ENCODE results near the gene AKR1C2.
"Not testable (repeated sequence)": the region's sequence is repeated elsewhere in the genome, so short reads cannot be mapped to it uniquely, and the experiment has no call there.

Gene AKR1C2

GRCh38 chr10:4961558-4961957 lies 42.1 kb downstream of the AKR1C2 start:
- not testable (repeated sequence) for H3K4me1 ChIP-seq (ENCODE audit: low read length); H3K9ac ChIP-seq (ENCODE audit: low read length); H3K9me3 ChIP-seq (replicated peaks; ENCODE audit: insufficient read depth, low read length); DNase-seq; H3K79me2 ChIP-seq (ENCODE audit: low read length); H3K27ac ChIP-seq (ENCODE audit: low read length); H3K9me2 ChIP-seq (replicated peaks; ENCODE audit: insufficient read depth, low read length); H3F3A ChIP-seq (ENCODE audit: insufficient read depth, low read length); H3K36me3 ChIP-seq (replicated peaks; ENCODE audit: insufficient read depth, low read length); H3K27me3 ChIP-seq (replicated peaks; ENCODE audit: insufficient read depth, low read length); H3K4me2 ChIP-seq (ENCODE audit: low read depth, low read length); H3K4me3 ChIP-seq (ENCODE audit: low read length); H4K20me1 ChIP-seq (ENCODE audit: insufficient read depth, low read length); H2AFZ ChIP-seq (ENCODE audit: low read length)

- H3K9me3 ChIP-seq (replicated peaks; ENCODE audit: insufficient read depth, low read length); H3F3A ChIP-seq (ENCODE audit: insufficient read depth, low read length); DNase-seq; H3K9me2 ChIP-seq (replicated peaks; ENCODE audit: insufficient read depth, low read length); H3K27me3 ChIP-seq (replicated peaks; ENCODE audit: insufficient read depth, low read length); H4K20me1 ChIP-seq (ENCODE audit: insufficient read depth, low read length); H3K36me3 ChIP-seq (replicated peaks; ENCODE audit: insufficient read depth, low read length); H3K4me2 ChIP-seq (ENCODE audit: low read depth, low read length); H3K9ac ChIP-seq (ENCODE audit: low read length); H2AFZ ChIP-seq (ENCODE audit: low read length); H3K27ac ChIP-seq (ENCODE audit: low read length); H3K79me2 ChIP-seq (ENCODE audit: low read length); H3K4me3 ChIP-seq (ENCODE audit: low read length); H3K4me1 ChIP-seq (ENCODE audit: low read length): not testable (repeated sequence)
Measured at GRCh38 chr10:4956955-4957645, 46.6 kb downstream of the AKR1C2 start.

GRCh38 chr10:4956088-4956487 lies 47.6 kb downstream of the AKR1C2 start:
- H3K27ac ChIP-seq (ENCODE audit: low read length); H3K79me2 ChIP-seq (ENCODE audit: low read length); H3F3A ChIP-seq (ENCODE audit: insufficient read depth, low read length); H3K4me2 ChIP-seq (ENCODE audit: low read depth, low read length); H3K4me3 ChIP-seq (ENCODE audit: low read length); H3K27me3 ChIP-seq (replicated peaks; ENCODE audit: insufficient read depth, low read length); H3K36me3 ChIP-seq (replicated peaks; ENCODE audit: insufficient read depth, low read length); H4K20me1 ChIP-seq (ENCODE audit: insufficient read depth, low read length); DNase-seq; H3K4me1 ChIP-seq (ENCODE audit: low read length); H3K9ac ChIP-seq (ENCODE audit: low read length); H3K9me3 ChIP-seq (replicated peaks; ENCODE audit: insufficient read depth, low read length); H3K9me2 ChIP-seq (replicated peaks; ENCODE audit: insufficient read depth, low read length); H2AFZ ChIP-seq (ENCODE audit: low read length): not testable (repeated sequence)

- Histone ChIP-seq H3K27ac (ENCODE audit: low read length) (no peak overlapping the region), H3K36me3 (replicated peaks; ENCODE audit: insufficient read depth, low read length) (no peaks in the 10 kb centered on the region), H3F3A (ENCODE audit: insufficient read depth, low read length) (no peaks in the 10 kb centered on the region), H3K27me3 (replicated peaks; ENCODE audit: insufficient read depth, low read length) (no peaks in the 10 kb centered on the region), H3K4me3 (ENCODE audit: low read length) (no peak overlapping the region), H3K9me2 (replicated peaks; ENCODE audit: insufficient read depth, low read length) (no peaks in the 10 kb centered on the region), H2AFZ (ENCODE audit: low read length) (no peak overlapping the region), H4K20me1 (ENCODE audit: insufficient read depth, low read length) (no peaks in the 10 kb centered on the region), H3K4me2 (ENCODE audit: low read depth, low read length) (no peak overlapping the region), H3K79me2 (ENCODE audit: low read length) (no peaks in the 10 kb centered on the region), H3K9me3 (replicated peaks; ENCODE audit: insufficient read depth, low read length) (no peaks in the 10 kb centered on the region), H3K9ac (ENCODE audit: low read length) (no peak overlapping the region), H3K4me1 (ENCODE audit: low read length) (no peaks in the 10 kb centered on the region)
- no peak for DNase-seq
- TF ChIP-seq EZH2phosphoT487 (IDR thresholded peaks at IDR 0.05; ENCODE audit: low read length) (no peak), EZH2 (optimal IDR thresholded peaks at IDR 0.05; ENCODE audit: low read depth, low read length) (no peak), CTCF (IDR thresholded peaks at IDR 0.05; ENCODE audit: low read length) (no peak)
Measured at GRCh38 chr10:4953405-4953804, 50.3 kb downstream of the AKR1C2 start.

GRCh38 chr10:4951512-4952162 lies 52.0 kb downstream of the AKR1C2 start:
- not testable (repeated sequence) for H3K27ac ChIP-seq (ENCODE audit: low read length); H3K4me2 ChIP-seq (ENCODE audit: low read depth, low read length); H3F3A ChIP-seq (ENCODE audit: insufficient read depth, low read length); H3K9ac ChIP-seq (ENCODE audit: low read length); H3K36me3 ChIP-seq (replicated peaks; ENCODE audit: insufficient read depth, low read length); H3K9me2 ChIP-seq (replicated peaks; ENCODE audit: insufficient read depth, low read length); H3K4me1 ChIP-seq (ENCODE audit: low read length); DNase-seq; H3K79me2 ChIP-seq (ENCODE audit: low read length); H3K4me3 ChIP-seq (ENCODE audit: low read length); H4K20me1 ChIP-seq (ENCODE audit: insufficient read depth, low read length); H2AFZ ChIP-seq (ENCODE audit: low read length); H3K9me3 ChIP-seq (replicated peaks; ENCODE audit: insufficient read depth, low read length); H3K27me3 ChIP-seq (replicated peaks; ENCODE audit: insufficient read depth, low read length)

Measured in MM.1S (cell line).